ENCODE measurements around the gene ME3.
"Not testable (repeated sequence)": the region's sequence is repeated elsewhere in the genome, so short reads cannot be mapped to it uniquely, and the experiment has no call there.

ME3 gene

DNA sequence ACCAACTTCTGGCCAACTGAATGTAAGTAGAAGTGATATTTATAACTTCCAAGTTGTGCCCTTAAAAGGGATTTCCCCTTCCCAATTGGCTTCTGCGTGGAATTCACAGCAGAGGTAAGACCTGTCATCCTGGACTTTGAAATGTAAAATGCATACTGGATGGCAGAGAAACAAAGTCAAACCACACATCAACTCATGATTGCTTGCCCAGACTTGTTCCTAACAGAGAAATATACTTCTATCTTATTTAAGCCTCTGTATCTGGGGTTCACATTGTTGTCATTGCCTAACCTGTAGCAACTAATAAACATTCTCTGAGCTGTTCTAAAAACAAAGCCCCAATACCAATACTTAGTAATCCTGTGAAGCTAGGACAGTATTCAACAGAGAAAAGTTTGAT, 6.2 kb downstream of the ME3 start:
- no peak overlapping the region for H3K4me3 ChIP-seq (ENCODE audit: low read depth, low read length)

GRCh38 chr11:86664930-86665329, 7.5 kb downstream of the ME3 start:
- no peak overlapping the region for H3K4me3 ChIP-seq (ENCODE audit: low read depth, low read length)

- H3K4me3 ChIP-seq (ENCODE audit: low read depth, low read length) = no peak overlapping the region
These were observed 8.7 kb downstream of the ME3 start for GRCh38 chr11:86663761-86664160.

GRCh38 chr11:86663291-86663690, 9.1 kb downstream of the ME3 start:
- no peak overlapping the region for H3K4me3 ChIP-seq (ENCODE audit: low read depth, low read length)

DNA sequence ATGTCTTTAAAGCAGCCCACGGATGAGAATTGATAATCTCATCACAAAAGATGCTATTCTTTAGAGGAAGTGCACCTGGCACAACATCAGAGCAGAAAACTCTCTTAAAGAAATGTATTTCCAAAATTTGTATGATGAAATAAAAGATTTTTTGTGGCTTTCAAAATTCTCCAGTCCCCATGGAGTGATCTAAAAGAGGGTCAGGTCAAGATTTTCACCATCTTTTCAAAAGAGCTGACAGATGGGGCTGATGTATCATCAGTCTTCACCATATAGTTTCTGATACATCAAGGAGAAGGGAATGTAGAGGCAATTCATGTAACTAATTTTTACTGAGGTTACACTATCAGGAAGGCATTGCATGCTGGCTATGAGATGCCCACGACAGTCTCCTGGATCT, 11.7 kb downstream of the ME3 start:
- no peak overlapping the region for H3K4me3 ChIP-seq (ENCODE audit: low read depth, low read length)

- H3K4me3 ChIP-seq (ENCODE audit: low read depth, low read length) = no peak overlapping the region
These were observed 12.3 kb downstream of the ME3 start for GRCh38 chr11:86660088-86660487.

DNA sequence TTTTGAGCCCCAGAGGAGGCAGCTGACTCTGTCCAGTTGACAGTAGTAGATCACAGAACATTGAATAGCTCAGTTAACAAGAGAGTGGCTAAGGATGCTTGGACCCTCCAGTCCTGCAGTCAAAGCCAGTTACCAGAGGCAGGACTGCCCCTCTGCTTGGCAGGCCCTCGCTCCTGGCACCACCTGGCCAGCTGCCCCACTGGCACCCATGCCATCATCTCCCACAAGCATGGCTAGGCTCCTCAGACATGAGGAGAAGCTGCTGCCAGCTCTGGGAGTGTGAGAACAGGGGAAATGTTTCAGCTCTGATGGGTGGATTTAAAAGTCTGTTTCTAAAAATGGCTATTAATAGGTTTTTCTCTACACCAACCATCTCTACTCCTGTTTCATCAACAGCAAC, 13.9 kb downstream of the ME3 start:
- H3K4me3 ChIP-seq (ENCODE audit: low read depth, low read length) = no peak overlapping the region

- not testable (repeated sequence) for H3K4me3 ChIP-seq (ENCODE audit: low read depth, low read length)
These were observed 27.2 kb downstream of the ME3 start for GRCh38 chr11:86645212-86645611.

DNA sequence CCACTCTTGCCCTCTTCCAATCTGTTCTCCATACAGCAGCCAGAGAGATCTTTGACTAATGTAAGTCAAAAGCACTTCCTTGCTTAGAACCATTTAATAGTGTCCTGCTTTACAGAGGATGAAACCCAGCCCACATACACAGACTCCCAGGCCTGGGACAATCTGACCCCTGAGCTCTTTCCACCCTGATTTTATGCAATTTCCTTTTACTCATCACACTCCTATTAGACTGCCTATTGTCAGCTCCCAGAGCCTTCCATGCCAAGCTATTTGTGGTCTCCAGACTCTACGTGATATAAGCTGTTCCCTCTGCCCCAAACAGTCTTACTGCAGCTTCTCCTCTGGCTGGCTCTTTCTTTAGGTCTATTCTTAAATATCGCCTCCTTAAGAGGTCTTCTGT, 28.1 kb downstream of the ME3 start:
- H3K4me3 ChIP-seq (ENCODE audit: low read depth, low read length) = no peak overlapping the region

DNA sequence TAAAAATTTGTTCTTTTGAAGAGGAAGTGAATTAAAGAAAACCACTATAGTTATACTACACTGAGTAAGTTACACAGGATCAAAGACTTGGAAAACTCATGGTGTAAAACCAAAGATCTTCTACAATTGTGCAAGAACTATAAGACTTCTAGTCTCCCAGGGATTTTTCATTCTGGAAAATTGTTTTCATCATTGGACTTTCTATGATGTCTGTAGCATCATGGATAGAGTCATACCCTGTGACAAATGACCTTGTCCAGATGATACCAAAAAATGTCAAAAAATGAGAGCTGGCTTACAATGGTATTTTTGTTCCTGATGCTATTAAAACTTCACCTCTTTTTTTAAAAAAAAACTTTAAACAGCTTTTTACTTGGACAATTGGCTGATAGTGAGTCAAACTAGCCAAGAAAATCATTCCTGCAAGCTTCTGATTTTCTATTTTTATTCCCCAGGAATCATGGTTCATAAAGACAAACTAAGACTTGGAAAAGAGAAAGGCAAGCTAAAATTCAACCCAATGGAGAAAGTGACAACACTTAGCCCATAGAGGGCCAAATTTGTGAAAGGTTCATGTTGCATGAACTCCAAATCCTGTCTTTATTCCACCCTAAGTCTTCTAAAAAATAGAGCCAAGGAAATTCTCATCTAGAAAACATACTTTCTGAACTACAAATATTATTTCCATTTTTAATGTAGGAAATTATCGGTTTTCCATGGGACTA, 30.7 kb downstream of the ME3 start:
- no peak overlapping the region for H3K4me3 ChIP-seq (ENCODE audit: low read depth, low read length)

GRCh38 chr11:86639137-86639536, 33.3 kb downstream of the ME3 start:
- no peak overlapping the region for H3K4me3 ChIP-seq (ENCODE audit: low read depth, low read length)

GRCh38 chr11:86638673-86639072, 33.7 kb downstream of the ME3 start:
- H3K4me3 ChIP-seq (ENCODE audit: low read depth, low read length) = no peak overlapping the region

DNA sequence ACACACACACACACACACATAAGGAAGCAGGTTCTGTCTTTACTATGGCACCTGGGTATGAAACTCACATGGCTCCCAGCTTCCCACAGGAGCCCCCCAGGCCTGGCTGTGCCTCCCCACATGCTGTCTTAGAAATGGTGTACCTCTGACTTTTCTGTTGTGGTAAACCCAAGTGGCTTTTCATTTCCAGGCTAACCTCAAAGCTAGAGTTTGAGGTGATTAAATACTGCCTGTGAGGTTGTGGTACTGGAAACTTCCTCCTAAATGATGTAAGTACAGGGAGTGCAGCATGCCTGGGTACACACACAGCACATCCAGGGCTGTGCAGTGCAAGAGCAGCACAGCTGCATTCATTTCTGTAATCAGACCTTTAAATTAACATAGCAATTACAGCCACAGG, 34.4 kb downstream of the ME3 start:
- no peak overlapping the region for H3K4me3 ChIP-seq (ENCODE audit: low read depth, low read length)

GRCh38 chr11:86636275-86636674, 36.1 kb downstream of the ME3 start:
- no peak overlapping the region for H3K4me3 ChIP-seq (ENCODE audit: low read depth, low read length)

DNA sequence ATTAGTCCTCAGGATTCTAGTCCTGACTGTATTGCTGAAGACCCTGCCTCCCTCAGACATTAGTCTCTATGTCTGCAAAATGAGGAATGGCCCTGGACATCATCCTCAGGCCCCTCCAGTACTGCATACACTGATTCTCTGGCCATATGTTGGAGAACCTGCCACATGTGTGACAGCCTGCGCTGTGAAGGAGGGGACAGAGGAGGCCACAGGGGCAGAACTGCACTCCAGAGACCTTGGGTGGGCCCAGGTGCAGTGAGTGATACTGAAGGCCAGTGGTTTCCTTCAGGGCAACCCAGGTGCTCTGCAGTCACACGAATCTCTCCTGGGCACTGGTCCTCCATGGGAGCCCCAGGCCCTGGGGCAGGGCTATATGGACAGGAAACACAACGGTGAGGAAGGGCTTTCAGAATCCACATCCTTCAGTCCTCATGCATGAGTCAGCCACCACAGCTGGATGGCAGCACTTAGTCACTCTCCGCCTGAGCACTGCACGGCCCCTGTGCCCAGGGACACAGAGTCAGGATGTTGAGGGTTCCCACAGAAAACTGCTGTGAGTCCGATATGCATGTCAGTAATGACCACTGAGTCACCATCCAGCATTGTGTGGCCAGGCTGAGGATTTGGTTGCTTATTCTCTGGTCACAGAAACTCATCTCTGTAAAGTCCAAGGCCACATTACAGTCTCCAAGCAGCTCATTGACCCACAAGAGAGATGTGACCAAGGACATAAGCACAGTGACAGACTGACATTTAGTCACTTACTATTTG, 39.7 kb downstream of the ME3 start:
- no peak overlapping the region for H3K4me3 ChIP-seq (ENCODE audit: low read depth, low read length)

DNA sequence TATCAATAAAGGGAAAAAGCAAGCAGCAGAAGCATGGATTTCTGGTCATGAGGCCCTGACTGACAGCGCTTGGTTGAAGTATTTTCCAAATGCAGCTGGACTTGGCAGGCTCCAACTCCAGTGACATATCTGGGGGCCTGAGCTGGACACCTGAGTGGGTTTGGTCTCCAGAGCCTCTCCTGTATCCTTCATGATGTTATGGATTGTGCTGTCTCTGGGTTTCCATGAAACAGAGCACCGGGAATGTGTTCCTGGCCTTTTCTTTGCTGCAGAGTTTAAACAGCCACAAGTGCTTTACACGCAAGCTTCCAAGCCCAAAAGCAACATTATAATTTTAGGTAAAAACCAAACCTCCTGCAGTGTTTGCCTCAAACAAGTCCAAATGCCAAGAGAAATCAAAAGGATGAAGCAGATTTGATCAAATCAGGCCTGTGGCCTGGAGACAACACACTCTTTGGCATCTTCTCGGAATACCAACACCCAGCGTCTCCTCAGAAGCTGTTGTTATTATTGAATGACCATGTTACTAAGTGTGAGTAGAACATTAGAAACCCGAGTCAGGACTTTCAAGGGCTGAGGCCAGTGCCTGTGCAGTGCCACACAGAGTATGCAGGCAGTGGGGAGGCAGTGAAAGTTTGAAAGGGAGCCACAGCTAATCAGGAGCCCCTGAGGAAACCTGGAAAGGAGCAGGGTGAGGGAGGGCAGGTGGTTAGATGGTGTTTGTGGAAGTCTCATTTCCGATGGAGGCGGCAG, 42.0 kb downstream of the ME3 start:
- H3K4me3 ChIP-seq (ENCODE audit: low read depth, low read length) = no peak overlapping the region

DNA sequence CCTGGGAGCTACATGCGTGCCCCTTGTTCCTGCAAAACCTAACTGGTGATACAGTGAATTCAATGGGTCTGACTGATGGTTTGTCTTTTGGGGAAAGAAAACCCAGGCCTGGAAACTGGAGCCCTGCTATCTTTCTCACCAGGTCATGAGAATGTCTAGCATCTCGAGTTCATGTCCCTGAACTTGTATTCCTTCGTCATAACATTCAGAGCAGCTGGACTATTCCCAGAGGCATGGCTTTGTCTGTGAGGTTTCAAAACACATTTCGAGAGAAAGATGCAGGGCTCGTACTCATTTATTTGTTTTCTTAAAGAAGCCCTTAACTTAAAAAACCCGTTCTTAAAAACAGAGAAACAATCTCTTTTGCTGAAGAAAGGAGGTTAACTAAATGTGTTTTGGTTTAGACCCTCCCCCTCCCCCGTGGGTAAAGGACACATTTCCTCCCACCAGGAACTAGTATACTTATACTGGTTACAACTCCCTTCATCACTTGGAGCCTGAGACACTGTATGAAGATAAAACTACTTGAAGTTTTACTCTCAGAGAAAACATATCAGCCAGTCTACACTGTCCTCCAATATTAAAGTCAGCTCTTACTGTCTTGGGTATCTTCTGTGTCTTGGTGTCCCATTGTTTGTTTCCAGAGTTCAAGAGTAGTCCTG, 43.2 kb downstream of the ME3 start:
- H3K4me3 ChIP-seq (ENCODE audit: low read depth, low read length) = no peak overlapping the region

- H3K4me3 ChIP-seq (ENCODE audit: low read depth, low read length) = no peak overlapping the region
These were observed 44.5 kb downstream of the ME3 start for GRCh38 chr11:86627776-86628455.

GRCh38 chr11:86625981-86626380, 46.4 kb downstream of the ME3 start:
- H3K4me3 ChIP-seq (ENCODE audit: low read depth, low read length) = no peak overlapping the region

DNA sequence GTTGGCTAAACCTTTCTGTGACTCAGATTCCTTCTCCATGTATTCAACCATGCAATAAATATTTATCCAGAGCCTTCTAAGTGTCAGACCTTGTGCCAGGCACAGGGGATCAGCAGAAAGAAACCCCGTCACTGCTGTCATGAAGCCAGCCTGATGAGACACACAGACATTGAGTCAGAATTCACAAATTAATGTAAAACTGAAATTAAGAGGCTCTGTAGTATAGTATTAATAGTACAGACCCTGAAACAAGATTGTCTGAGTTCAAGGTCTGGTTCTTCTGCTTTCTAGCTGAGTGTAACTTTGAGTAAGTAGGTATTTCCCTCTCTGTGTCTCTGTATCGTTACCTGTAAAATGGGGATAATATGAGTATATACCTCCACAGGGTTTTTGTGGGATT, 46.9 kb downstream of the ME3 start:
- H3K4me3 ChIP-seq (ENCODE audit: low read depth, low read length) = no peak overlapping the region

DNA sequence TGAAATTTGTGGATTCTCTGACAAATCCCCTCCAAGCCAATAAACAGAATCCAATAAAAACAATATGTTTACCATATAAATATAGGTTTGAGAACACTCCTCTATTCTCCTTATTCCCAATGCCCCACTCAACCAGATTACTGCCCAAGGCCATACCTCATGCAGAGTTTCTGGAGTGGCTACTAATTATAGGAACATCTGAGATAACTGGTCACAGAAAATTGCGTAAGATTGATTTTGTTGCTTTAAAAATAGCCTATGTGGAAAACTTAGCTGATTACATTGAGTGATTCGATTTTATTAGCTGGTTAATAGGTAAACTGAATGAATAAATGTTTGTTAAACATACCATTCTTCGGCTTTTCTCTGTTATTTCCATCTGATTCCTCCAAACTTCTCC, 48.0 kb downstream of the ME3 start:
- no peak overlapping the region for H3K4me3 ChIP-seq (ENCODE audit: low read depth, low read length)

Measured in iPS-11a (cell line).